Left lobe of liver (tissue), 2 donors: Measurements from ENCODE around the gene TMEM108. TPM values are rescaled to one million over a fixed set of nuclear protein-coding genes. Genes with fewer than 3 reads are reported as not detected.

Experiments
- ATAC-seq: fragments of 200-7000 bp; cut with Tn5 transposase; one replicate; pipeline ENCODE4 v1.9.1; 2020; ENCODE audit warnings: mild to moderate bottlenecking, moderate library complexity
- DNase-seq: peaks from one replicate; pipeline ENCODE4 v3.0.0-alpha.2; 2020; ENCODE audit warnings: low spot score
- total RNA-seq: library from RNA; stranded (reverse); gene quantifications from one replicate; pipeline ENCODE4 v1.2.1, GENCODE V29; 2021
- donor health status: DM: no; HTN: no; CAD: no; lungs with moderate emphysema.
- donor health status: DM: no; HTN: yes; CAD: no.

Gene TMEM108
- total RNA-seq, 1 donor from 2014 or later, result not detected

DNA sequence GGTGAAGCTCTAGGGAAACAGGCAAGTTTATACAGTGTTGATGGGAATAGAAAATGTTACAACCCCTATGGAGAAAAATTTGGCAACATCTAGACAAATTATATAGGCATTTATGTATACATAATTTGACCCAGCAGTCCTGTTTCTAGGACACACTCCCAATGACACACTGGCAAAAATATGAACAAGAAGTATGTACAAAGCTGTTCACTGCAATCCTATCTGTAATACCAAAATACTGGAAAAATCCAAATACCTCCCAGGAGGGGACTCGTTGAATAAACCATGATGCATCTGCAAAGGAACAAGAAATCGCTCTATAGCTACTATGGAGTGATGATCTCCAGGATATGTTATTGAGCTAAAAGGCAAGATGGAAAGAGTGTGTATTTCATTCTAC lies 370.2 kb downstream of the TMEM108 start:
- DNase-seq (no peak), ATAC-seq (no peak)

DNA sequence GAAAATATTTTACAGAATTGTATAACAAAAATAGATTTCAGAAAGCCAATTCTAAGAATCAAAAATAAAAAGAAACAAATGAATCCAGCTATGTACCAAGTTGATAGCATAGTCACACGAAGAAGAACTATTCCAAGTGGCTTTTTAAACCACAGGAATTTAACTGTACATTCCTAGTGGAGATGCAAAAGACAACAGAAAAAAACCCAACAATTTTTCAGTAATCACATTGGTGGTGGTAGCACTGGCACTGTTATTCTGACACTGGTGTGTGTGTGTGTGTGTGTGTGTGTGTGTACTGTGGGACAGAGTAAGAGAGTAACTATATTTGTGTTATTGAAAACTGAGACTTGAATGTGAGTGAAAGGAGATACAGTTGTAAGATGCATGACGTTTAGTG lies 370.8 kb downstream of the TMEM108 start:
- no peak for DNase-seq

DNA sequence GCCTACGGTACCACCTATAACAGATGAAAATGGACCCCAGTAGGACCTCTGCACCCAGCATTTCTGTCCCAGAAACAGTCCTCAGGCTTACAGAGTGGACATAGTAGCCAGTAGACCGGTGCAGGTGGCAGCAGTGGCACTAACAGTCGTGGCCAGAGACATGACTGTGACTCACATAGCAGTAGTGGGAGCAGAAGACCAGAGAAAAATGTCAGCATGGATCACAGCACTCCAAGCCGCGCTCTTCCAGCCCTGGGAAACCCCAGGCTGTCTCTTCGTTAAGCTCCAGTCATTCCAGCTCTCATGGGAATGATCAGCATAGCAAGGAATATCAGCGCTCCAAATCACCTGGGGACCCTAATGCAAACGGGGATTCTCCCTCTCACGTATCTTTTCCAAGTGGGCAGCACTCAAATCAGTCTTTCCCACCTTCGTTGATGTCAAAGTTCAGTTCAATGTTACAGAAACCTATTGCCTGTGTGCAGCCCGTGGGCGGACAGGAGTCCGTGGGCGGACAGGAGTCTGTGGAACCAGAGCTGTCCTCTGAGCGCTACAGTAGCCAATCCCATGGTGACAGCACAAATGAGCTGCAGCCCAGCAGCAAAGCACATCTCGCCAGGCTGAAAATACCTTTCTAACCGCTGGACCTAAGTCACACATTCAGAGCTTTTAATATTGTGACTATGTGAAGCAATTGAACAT lies 372.2 kb downstream of the TMEM108 start:
- ATAC-seq (peak; percentile 61), DNase-seq (no peak)

More for the DNA sequence above, 370.8 kb downstream of the TMEM108 start:
- no peak for ATAC-seq

DNA sequence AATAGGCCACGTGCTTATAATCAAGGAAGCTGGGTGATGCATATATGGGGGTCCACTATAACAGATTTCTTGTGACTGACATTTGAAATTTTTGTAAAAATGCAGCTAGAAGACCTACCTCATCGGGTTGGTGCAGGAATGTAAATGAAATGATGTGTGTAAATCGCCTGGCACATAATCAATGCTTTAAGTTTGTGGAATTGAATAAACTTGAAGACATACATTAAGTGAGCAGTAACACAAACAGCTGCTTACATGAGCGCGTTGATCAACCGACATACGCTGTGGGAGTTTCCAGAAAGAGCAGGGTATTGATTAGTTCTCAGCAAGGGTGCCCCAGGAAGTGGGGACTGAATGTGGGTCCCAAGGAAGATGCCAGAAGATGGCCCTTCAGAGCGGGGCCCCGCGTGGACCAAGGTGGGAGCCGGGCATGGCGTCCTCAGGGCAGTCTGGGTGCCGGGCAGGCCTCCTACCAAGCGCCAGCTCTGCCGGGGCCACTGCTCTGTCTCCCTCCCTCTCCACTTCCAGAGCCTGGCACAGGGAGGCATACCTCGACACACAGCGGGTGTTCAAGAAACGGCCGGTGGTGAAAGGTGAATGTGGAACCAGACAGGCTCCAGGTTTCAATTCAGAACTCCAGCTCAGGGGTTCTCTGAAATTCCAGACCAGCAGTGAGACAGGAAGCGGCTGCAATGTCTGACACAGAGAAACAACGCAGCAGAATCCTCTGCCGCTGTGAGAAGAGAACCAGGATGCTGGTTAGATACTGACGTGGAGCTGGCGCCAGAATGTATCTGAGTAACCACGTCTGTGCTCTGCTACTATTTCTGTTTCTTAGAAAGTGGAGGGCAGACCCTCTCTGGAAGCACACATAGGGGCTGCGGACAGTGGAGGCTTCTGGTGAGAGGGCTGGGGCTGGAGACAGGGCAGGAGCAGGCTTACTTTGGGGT lies 374.3 kb downstream of the TMEM108 start:
- ATAC-seq (peak; percentile 17), DNase-seq (no peak)

DNA sequence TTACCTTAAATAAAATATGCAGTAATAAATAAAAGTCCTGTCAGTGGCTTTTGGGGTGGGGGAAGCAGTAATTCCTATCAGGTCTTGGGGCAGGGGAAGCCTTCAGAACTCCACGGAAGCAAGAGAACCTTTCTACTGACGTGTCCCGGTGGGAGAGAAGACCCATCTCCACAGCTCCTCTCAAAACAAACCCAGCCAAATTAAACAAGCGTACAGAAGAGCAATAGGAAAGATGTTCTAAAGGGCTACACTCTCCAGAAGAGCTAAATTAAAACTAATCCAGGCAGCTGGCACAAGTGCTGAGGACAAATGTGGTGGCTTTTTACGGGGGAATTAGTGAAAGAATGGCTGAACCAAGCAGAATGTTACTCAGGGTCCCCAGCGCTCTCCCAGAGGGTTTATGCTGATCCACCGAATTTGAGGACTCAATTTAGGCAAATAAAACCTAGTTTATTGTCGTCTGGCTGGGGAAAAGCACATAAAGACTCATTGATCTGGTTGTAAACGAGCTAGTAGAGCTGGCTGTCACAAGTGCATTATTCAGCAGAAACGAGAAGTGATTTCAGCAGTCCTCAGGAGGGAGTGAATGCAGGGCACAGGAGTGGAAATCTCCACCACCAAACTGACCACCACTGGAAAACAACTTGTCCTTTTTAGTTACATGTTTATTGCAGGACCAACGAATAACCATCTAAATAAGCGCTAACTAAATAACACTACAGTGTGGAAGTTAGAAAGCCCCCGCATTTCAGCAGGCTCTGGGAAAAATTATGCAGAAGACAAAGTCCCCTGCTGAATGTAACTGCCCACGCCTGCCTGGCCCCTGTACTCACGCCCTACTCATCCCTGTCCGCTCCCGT lies 375.2 kb downstream of the TMEM108 start:
- ATAC-seq (peak; percentile 55), DNase-seq (no peak)

DNA sequence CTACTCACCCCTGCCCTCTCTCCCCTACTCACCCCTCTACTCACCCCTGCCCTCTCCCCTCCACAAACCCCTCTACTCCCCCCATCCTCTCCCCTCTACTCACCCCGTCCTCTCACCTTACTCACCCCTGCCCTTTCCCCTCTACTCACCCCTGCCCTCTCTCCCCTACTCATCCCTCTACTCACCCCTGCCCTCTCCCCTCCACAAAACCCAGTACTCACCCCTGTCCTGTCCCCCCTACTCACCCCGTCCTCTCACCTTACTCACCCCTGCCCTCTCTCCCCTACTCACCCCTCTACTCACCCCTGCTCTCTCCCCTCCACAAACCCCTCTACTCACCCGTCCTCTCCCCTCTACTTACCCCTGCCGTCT lies 375.8 kb downstream of the TMEM108 start:
- DNase-seq (no peak), ATAC-seq (no peak)

DNA sequence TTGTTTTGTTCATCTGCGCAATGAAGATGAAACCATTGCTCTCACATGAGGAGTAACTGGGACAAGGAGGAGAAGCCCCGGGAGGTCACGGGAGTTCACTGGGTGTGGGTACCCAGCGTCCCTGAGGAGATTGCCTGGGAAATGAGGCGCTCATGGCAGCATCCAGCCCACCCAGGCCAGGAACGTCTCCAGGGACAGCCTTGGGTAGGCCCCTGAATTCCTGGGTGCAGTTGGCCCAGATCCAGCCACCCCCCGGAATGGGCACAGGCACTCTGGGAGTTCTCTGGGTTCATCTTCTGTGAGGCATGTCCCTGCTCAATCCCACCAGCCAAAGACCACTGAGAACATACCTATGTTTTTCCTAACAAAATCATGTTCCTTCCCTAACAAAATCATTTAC lies 380.2 kb downstream of the TMEM108 start:
- no peak for ATAC-seq
- no peak for DNase-seq

DNA sequence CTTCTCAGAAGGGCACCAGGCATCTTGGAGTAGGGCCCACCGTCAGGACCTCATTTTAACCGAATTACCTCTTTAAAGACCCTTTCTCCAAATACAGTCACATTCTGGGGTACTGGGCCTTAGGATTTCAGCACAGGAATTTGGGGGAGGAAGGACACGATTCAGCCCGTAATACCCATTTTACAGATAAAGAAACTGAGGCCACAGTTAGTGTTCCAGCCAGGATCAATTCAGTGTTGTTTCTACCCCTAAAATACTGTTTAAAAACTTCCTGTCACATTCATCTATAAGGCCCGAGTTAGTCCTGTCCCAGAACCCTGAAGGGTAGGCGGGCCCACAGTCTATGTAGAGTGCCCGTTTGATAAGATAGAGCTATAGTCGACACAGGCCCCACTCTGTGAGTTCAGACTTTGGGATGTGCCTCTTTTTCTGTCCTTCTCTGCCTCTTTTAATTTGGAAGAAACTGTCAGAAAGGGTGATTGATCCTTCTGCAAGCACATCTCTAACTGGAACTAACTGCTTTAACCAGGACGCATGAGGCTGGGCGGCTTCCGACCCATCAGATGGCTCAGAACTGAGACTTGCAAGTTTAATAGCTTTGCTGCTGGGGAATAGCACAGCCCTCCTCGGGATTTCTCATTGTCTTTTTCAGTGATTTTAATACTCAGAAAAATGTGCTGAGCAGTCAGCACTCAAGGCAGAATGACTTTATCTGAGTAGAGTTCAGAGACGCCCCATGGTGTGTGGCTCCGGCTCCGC lies 381.1 kb downstream of the TMEM108 start:
- no peak for ATAC-seq
- no peak for DNase-seq

DNA sequence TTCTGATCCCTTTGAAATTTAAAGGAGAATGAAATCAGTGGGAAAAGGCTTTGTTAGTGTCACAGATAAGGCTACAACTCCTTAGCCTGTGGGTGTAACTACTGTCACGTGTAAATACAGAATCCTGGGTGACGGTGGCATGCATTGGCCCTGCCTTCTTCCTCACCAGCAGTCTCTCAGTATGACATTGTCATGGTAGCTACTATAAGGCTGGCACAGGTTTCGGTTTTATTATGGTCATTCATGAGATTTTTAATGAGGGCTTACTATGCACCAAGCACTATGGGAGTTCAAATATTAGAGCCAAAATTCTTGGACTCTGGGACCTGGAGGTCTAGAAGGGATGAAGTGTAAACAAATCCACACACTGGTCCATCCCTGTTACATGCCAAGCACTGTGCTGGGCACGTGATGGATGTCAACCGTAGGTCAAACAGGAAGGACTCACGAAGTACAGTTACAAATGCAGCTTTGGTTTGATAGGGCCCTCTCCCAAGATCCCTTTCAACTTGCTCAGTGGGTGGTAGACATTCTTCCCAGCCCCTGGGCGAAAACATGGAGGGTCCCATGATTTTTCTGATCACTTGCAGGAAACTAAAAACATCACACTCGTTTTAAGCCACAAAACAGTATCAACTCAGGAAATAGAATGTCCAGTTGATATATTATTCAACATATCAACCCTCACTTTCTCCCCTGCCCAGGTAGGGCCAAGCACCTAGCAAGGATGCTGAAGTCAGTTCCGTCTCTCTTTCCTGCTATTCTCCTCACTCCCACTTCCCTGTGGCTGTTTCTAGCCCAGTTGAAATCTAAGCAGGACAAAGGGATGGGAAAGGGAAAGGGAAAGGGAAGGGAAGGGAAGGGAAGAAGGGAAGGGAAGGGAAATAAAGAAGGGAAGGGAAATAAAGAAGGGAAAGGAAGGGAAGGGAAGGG lies 387.0 kb downstream of the TMEM108 start:
- DNase-seq, result peak; percentile 53
- peak; percentile 62 for ATAC-seq

DNA sequence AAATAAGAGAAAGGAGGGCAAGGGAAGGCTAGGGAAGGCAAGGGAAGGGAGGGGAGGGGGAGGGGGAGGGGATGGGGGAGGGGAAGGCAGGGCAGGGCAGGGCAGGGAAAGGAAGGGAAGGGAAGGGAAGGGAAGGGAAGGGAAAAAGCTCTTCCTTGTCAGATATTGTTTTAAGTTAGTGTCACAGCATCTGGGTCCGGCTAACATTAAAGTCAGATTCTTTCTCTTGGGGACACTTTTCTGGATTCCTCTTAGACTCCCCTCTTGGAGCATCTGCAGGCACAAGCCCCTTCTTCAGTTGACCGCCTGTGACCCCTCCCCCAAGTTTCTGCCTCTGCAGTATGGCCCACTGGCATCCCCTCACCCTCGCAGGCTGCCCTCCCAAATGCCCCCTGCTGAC lies 387.7 kb downstream of the TMEM108 start:
- DNase-seq, result no peak
- ATAC-seq, result no peak

DNA sequence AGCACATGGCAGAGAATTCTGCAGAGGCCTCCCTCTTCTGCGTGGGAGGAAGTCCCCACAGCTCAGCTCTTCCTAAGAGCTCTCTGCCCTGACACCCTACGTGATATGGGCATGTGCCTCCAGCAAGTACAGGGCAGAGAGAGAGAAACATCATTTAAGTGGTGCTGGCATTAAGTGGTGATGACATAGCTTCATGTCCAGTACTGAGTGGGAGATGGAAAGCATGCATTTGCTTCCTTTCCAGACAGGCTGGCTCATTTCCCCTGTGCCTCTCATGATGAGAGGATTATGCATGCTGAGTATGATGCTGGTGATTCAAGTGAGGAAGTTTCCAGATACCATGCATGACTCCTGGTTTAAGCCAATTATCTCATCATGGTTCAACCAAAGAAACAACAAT lies 388.5 kb downstream of the TMEM108 start:
- no peak for DNase-seq
- ATAC-seq, result no peak

DNA sequence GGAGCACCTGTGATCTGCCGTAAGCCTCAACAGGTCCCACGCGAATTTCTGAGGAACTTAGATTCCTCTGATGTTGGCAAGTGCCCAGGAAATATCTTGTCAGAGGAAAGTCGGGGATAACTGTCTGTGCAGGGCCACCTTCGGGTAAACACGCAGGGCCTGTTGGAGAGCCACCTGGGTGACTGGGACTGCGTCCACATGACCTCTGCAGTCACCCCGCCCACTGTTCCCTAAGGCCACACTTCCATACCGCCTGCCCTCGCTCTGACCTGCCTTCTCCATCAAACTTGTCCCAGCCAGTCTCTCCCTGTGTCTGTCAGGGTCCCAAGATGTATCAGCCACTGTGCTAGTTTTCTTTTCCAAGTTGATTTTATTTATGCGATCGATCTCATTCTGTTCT lies 390.4 kb downstream of the TMEM108 start:
- DNase-seq, result no peak
- ATAC-seq, result peak; percentile 65

DNA sequence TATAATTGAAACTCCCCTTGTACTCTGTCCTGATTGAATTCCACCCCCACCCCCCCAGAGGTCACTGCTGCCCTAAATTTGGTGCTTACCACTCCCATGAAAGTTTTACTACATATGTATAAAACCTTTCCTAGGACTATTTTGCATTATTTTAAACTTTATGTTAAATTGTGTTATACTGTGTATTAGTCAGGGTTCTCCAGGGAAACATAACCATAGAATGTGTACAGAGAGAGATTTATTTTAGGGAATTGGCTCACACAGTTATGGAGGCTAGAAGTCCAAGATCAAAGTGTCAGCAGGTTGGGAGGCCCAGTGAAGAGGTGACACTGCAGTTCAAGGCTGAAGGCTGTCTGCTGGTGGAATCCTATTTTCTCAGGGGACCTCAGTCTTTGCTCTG lies 390.9 kb downstream of the TMEM108 start:
- ATAC-seq, result no peak
- no peak for DNase-seq

DNA sequence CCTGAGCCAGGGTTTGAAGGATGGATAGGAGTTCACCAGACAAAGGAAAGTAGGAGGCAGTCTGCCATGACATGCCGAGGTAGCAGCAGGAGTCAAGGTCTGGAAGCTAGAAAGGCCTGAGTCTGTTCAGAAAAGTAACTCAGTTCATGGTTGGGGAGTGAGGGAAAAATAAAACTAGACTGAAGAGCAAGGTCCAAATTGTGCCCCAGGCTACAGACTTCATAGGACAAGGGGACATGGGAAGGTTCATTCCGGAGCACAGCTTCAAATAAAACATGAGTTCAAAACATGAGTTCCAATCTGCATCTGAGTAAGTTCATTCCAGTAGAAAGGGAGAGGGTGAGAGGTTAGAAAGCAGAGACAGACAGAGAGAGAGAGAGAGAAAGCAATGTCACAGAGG lies 401.4 kb downstream of the TMEM108 start:
- DNase-seq (no peak), ATAC-seq (peak; percentile 53)

DNA sequence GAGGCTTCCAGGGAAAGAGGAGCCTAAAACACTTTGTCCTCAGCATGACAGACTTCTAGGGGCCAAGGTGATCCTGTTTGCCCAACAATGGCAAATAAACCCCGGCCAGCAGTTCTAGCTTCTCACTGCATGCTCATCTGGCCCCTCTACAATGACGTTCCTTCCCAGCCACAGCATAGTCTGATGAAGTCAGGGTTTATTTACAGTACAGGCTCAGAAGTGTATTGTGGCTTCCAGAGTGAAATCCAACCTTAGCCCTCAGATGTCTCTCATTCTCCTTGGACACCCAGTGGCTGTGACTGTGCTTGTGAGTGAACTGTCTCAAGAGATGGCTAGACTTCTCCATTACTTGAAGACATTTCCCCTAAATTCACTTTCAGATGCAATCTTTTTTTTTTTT lies 402.5 kb downstream of the TMEM108 start:
- ATAC-seq (no peak), DNase-seq (no peak)

DNA sequence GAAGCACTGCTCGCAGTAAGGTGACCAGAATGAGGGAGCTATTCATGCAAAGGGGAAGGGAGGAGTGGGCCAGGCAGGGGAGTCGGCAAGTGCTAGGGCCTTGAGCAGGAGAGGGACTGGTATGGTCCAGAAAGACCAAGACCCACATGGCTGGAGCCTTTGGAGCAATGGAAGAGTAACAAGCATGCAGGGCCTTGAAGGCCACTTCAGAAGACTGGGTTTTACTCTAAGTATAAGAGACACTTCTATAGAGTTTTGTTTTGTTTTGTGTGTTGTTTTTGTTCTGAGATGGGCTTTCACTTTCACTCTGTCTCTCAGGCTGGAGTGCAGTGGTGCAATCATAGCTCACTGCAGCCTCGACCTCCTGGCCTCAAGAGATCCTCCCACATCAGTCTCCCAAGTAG lies 403.7 kb downstream of the TMEM108 start:
- DNase-seq (no peak), ATAC-seq (peak; percentile 30)

DNA sequence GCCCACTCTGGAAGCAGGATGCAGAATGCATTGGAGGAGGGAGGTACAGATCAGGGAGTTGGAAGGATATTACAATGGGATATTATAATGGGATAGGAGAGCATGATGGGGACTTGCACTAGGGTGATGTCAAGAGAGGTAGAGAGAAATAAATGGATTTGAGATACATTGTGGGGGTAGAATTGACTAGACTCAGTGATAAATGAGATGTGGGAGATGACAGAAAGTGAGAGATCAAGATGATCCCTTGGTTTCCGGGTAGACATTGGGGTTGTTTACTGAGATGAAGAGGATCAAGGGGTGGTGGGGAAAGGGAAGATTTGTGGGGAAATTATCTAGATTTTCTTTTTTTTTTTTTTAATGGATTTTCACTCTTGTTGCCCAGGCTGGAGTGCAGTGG lies 404.3 kb downstream of the TMEM108 start:
- DNase-seq (no peak), ATAC-seq (no peak)

DNA sequence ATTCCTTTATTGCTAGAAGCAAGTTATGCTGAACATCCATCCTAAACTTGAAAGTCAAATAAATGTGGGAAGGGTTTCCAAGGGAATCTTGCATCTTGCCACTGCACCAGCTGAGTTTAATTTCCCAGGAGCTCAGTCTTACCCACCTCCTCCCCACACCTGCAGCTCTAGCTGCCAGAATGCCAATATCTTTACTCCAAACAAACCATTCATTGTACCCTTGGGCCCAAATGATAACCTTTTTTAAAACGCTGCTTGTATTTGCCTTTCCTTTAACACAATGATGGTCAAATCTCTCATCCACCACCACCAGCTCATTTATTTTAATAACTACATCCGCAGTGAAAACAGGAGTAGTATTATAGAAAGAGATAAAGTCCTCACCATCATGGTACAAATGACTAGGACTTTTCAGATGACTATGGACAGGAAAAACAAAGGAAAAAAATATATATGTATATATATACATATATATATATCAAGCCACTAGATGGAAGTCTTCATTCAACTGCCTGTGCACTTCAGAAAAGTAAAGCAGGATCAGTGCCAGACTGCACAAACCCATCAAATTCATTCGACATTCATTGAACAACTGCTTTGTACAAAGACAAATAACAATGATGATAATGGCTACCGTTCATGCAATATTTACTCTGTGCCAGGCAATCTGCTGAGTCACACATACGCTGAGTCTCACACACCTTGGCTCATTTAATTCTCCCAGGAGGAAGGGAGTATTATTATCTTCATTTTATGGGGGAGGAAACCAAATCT lies 405.6 kb downstream of the TMEM108 start:
- ATAC-seq, result peak; percentile 28
- no peak for DNase-seq

DNA sequence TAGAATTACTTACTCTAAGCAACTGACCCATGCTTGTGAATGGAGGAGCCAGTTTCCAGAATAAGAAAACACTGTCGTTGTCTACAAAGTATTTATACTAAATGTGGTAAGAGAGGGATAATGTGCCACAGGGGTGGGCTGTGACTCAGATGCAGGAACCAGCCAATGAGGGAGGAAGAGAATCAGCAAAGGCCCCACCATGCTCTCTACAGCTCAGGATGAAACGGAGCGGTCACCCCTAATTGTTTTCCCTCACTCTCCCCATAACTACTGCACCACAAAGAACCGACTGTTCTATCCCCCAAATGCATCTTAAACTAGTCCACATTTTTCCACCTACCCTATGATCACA lies 406.2 kb downstream of the TMEM108 start:
- ATAC-seq (no peak), DNase-seq (no peak)
